Measurements from ENCODE around the gene ATP2A2. TPM values are rescaled to one million over a fixed set of nuclear protein-coding genes. Genes with fewer than 3 reads are reported as not detected.

ATP2A2 gene
- total RNA-seq, 2 donors from 2014 or later = 52.7 to 61.6 TPM

DNA sequence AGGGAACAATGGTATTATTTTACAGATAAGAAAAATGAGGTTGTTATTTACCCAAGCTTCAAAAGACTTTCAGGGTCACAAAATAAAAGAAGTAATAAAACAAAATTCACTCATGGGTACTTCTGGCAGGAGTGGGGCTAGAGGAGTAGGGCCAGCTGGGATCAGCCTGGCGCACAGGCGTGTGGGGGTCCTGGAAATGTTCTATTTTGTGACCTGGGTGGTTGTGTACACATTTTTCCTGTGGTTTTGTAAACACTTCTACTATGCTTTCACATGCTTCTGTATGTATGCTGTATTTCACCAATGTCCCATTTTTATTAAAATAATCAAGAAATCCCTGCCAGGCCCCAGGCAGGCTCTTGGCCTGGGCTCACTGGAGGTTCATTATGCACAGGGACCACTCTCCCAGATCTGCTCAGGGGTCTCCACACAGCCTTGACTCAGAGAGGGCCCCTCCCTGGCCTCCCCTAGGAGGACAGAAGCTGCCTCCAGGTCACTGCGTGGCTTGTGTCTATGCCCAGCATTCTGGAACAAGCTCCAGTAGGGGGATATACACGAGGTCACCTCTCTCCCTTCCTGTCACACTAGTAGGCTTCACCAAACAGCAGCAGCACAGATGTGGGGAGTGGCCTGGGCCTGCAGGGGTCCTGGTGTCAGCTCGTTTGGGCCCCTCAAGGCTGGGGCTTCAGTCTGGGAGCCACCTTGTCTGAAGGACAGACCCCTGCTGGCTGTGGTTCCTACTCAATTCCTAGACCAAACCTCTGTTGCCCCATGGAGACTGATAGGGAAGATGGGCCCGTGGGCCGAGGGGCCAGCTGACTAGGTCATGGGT is 84.7 kb downstream of the ATP2A2 start:
- intact Hi-C loops (cut with DNase I) = no loop called here
- no peaks in the 10 kb centered on the region for H3K27me3 ChIP-seq
- H3K27ac ChIP-seq = no peak overlapping the region
- DNase-seq (no peak), ATAC-seq (no peak)
- H3K9me3 ChIP-seq = no peaks in the 10 kb centered on the region
- no peaks in the 10 kb centered on the region for H3K36me3 ChIP-seq (replicated peaks in 1 of 2; ENCODE audit: insufficient read depth in 1 of 2, low read depth in 2 of 2)
- H3K4me1 ChIP-seq = no peaks in the 10 kb centered on the region
- TF ChIP-seq, protein P1, sequence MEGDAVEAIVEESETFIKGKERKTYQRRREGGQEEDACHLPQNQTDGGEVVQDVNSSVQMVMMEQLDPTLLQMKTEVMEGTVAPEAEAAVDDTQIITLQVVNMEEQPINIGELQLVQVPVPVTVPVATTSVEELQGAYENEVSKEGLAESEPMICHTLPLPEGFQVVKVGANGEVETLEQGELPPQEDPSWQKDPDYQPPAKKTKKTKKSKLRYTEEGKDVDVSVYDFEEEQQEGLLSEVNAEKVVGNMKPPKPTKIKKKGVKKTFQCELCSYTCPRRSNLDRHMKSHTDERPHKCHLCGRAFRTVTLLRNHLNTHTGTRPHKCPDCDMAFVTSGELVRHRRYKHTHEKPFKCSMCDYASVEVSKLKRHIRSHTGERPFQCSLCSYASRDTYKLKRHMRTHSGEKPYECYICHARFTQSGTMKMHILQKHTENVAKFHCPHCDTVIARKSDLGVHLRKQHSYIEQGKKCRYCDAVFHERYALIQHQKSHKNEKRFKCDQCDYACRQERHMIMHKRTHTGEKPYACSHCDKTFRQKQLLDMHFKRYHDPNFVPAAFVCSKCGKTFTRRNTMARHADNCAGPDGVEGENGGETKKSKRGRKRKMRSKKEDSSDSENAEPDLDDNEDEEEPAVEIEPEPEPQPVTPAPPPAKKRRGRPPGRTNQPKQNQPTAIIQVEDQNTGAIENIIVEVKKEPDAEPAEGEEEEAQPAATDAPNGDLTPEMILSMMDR (IDR thresholded peaks at IDR 0.05) = no peak
- no peak for TF ChIP-seq POLR2A (IDR thresholded peaks at IDR 0.05)
- 70 to 97% methylated on average over 6 to 7 of the region's 7 CpGs for WGBS, 2 donors
- no peak overlapping the region for H3K4me3 ChIP-seq

DNA sequence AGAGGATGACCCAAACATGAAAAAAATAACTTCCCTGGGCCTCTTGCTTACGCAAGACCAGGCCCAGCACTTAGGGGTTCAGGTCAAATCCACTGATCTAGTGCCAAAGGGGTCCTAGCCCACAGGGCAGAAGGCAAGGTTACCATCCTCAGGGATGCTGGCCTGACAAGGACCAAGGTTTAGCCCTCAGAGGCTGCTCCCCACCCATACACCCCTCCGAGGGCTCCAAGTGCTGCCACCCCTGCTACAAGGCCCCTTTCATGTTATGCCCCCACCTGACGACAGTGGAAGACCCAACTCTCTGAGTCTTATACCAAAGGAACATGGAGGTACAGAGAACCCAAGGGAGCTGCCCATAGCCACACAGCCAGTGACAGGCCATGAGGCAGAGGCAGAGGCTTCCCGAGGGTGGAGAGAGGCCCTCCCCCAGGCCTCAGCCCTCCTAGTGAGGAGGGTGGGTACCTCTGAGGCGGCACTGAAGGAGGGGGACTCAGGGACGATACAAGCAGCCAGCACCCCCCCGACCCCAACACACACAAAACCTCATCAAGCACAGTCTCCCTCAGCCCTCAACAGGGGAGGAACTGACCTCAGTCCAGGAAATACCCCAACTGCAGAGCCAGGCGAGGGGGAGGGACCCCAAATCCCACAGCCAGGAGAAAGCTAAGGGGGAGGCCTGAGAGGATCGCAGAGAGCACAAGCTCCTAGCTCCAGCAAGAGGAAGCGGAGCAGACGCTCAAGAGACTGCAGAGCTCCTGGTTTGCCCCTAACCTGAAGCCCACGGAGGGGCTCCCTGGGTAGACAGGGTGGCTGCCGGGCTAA is 85.5 kb downstream of the ATP2A2 start:
- Histone ChIP-seq H3K4me1 (no peaks in the 10 kb centered on the region), H3K27ac (no peak overlapping the region), H3K4me3 (no peak overlapping the region), H3K27me3 (no peaks in the 10 kb centered on the region), H3K9me3 (no peaks in the 10 kb centered on the region), H3K36me3 (replicated peaks in 1 of 2; ENCODE audit: insufficient read depth in 1 of 2, low read depth in 2 of 2) (no peaks in the 10 kb centered on the region)
- ATAC-seq (no peak), DNase-seq (no peak)
- 75 to 82% methylated on average over 8 to 11 of the region's 13 CpGs for WGBS, 2 donors
- TF ChIP-seq, protein P1 (IDR thresholded peaks at IDR 0.05) = no peak
- no peak for TF ChIP-seq POLR2A (IDR thresholded peaks at IDR 0.05)
- intact Hi-C loops (cut with DNase I) = no loop called here

DNA sequence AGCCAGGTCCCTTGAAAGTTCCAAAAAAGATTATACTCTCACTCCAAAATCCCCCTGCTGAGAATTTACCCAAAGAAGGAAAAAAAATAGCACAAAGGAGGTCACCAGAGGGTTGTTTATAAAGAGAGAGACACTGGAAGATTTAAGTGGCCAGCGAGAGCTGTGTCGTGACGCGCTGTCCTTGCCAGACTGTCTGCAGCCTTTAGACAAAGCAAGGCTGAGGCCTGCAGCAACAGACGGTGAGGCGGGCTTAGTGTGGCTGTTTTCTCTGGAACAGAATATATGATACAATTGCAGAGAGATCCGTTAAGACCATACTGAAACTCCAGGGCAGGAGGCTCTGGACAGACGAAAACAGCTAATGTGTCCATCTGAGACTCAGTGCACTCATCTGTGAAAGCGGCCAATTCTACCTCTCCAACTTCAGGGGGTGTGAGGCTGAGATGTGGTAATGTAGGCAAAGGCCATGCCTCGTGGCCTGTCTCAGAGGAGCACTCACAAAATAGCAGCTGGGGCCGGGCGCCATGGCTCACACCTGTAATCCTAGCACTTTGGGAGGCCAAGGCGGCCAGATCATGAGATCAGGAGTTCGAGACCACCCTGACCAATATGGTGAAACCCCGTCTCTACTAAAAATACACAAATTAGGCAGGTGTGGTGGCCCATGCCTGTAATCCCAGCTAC is 86.3 kb downstream of the ATP2A2 start:
- intact Hi-C loops (cut with DNase I) = no loop called here
- WGBS, 2 donors = 81 to 88% methylated on average over 15 of the region's 15 CpGs
- H3K27ac ChIP-seq = no peak overlapping the region

DNA sequence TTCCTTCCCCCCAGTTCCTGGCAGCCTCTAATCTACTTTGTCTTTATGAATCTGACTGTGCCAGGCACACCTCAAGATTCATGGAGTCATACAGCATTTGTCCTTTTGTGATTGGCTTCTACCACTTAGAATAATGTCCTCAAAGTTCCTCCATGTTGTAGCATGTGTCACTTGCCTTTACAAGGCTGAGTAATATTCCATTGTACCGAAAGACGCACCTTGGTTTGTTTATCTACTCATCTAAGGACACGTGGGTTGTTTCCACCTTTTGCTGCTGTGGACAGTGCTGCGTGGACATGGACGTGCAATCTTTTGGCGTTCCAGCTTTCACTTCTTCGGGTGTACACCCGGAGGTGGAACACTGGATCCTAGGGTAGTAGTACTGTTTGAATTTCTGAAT is 88.9 kb downstream of the ATP2A2 start:
- H3K36me3 ChIP-seq (replicated peaks in 1 of 2; ENCODE audit: insufficient read depth in 1 of 2, low read depth in 2 of 2) = peaks cover 6 to 8% of the 10 kb centered on the region in 2 donors
- ATAC-seq = no peak
- no peaks in the 10 kb centered on the region for H3K27me3 ChIP-seq
- intact Hi-C loops (cut with DNase I) = no loop called here
- H3K4me1 ChIP-seq = no peaks in the 10 kb centered on the region
- no peak for DNase-seq
- WGBS, 2 donors = 95 to 99% methylated on average over 8 of the region's 8 CpGs
- no peak overlapping the region for H3K4me3 ChIP-seq
- H3K27ac ChIP-seq = no peak overlapping the region
- no peaks in the 10 kb centered on the region for H3K9me3 ChIP-seq
- TF ChIP-seq, protein P1 (IDR thresholded peaks at IDR 0.05) = no peak
- no peak for TF ChIP-seq POLR2A (IDR thresholded peaks at IDR 0.05)

More for the DNA sequence above, 86.3 kb downstream of the ATP2A2 start:
- no peak for ATAC-seq
- H3K9me3 ChIP-seq = no peaks in the 10 kb centered on the region
- no peaks in the 10 kb centered on the region for H3K4me1 ChIP-seq
- peaks cover 0 to 3% of the 10 kb centered on the region in 2 donors for H3K36me3 ChIP-seq (replicated peaks in 1 of 2; ENCODE audit: insufficient read depth in 1 of 2, low read depth in 2 of 2)
- H3K27me3 ChIP-seq = no peaks in the 10 kb centered on the region
- DNase-seq = no peak
- H3K4me3 ChIP-seq = no peak overlapping the region
- TF ChIP-seq, protein P1 (IDR thresholded peaks at IDR 0.05) = no peak
- no peak for TF ChIP-seq POLR2A (IDR thresholded peaks at IDR 0.05)

Data from body of pancreas (tissue), 4 donors.